Fibroblast of lung (primary cell): Measurements from ENCODE around the gene CDK7. TPM values are rescaled to one million over a fixed set of nuclear protein-coding genes. Genes with fewer than 3 reads are reported as not detected.

Source experiments
- DNase-seq, 2 donors: peaks; one replicate each; pipeline versions ENCODE4 v3.0.0 to v3.0.0-alpha.2; 2010; ENCODE audit warnings: low read depth in 2 of 2
- H2AFZ ChIP-seq: 2 replicates; pipeline ENCODE4 v1.5.1; 2012; ENCODE audit warnings: low read length, control low read depth, inconsistent platforms
- H3K27ac ChIP-seq: 2 replicates; pipeline ENCODE4 v1.5.1; 2011; ENCODE audit warnings: low read length, control low read depth; ENCODE audit not compliant: insufficient read depth
- H3K27me3 ChIP-seq: 2 replicates; pipeline ENCODE4 v1.5.1; 2011; ENCODE audit warnings: mild to moderate bottlenecking, low read length; ENCODE audit not compliant: control insufficient read depth, insufficient read depth
- H3K36me3 ChIP-seq: 2 replicates; pipeline ENCODE4 v1.5.1; 2011; ENCODE audit warnings: low read length; ENCODE audit not compliant: control insufficient read depth, insufficient read depth
- H3K4me1 ChIP-seq: 2 replicates; pipeline ENCODE4 v1.5.1; 2011; ENCODE audit warnings: low read length; ENCODE audit not compliant: control insufficient read depth, insufficient read depth; ENCODE audit errors: extremely low read depth
- H3K4me2 ChIP-seq: 2 replicates; pipeline ENCODE4 v1.5.1; 2011; ENCODE audit warnings: low read length, control low read depth; ENCODE audit not compliant: insufficient read depth; ENCODE audit errors: extremely low read depth
- H3K4me3 ChIP-seq, 4 experiments: fragments of 200-600 bp in 1 of 4; sonication (generic) in 1 of 4; replicated peaks in 1 of 4; 2 replicates each; pipeline ENCODE4 v1.5.1; 2011 to 2016; ENCODE audit warnings: low read length in 4 of 4, low read depth in 3 of 4, mild to moderate bottlenecking in 3 of 4, control low read depth in 2 of 4, inconsistent platforms in 1 of 4, mixed read lengths in 1 of 4; ENCODE audit not compliant: insufficient read depth in 1 of 4; ENCODE audit errors: control extremely low read depth in 1 of 4
- H3K79me2 ChIP-seq: 2 replicates; pipeline ENCODE4 v1.5.1; 2012; ENCODE audit warnings: mild to moderate bottlenecking, low read length, inconsistent platforms; ENCODE audit not compliant: control insufficient read depth, insufficient read depth
- H3K9ac ChIP-seq: 2 replicates; pipeline ENCODE4 v1.5.1; 2011; ENCODE audit warnings: mild to moderate bottlenecking, low read length, control low read depth; ENCODE audit not compliant: insufficient read depth
- H3K9me3 ChIP-seq: 2 replicates; pipeline ENCODE4 v1.5.1; 2012; ENCODE audit warnings: low read depth, low read length; ENCODE audit not compliant: control insufficient read depth, insufficient read depth
- H4K20me1 ChIP-seq: 2 replicates; pipeline ENCODE4 v1.5.1; 2011; ENCODE audit warnings: low read length; ENCODE audit not compliant: control insufficient read depth, insufficient read depth; ENCODE audit errors: extremely low read depth
- EZH2 ChIP-seq: IDR thresholded peaks from 2 replicates; pipeline ENCODE4 v1.5.1; 2012; ENCODE audit warnings: low read length, control low read depth, mild to moderate bottlenecking; ENCODE audit errors: missing control alignments
- polyA plus RNA-seq, 2 donors: library from polyadenylated mRNA; depleted of rRNA in 1 of 2; stranded (reverse) in 1 of 2; unstranded in 1 of 2; fragments of >200 nt; gene quantifications; 2 replicates each; pipeline ENCODE4 v1.2.1, GENCODE V29; 2011 to 2012; ENCODE audit warnings: missing spikeins in 1 of 2
- total RNA-seq: library from RNA; depleted of rRNA; stranded (reverse); fragments of >200 nt; gene quantifications from 2 replicates; pipeline ENCODE4 v1.2.1, GENCODE V29; 2014
- TF ChIP-seq, protein P1 (sequence below), 2 donors: IDR thresholded peaks in 1 of 2; conservative IDR thresholded peaks in 1 of 2; 1 replicate in 1 of 2; 2 replicates in 1 of 2; pipeline ENCODE4 v1.5.1; 2011 to 2012; ENCODE audit warnings: low read length in 2 of 2, control low read depth in 1 of 2, inconsistent platforms in 1 of 2, low read depth in 1 of 2, mild to moderate bottlenecking in 1 of 2

The CDK7 gene
- total and polyA plus RNA-seq, 2 donors (not counting 1 experiment from before 2014, with no cell fraction given), result 74.3 to 95.4 TPM

DNA sequence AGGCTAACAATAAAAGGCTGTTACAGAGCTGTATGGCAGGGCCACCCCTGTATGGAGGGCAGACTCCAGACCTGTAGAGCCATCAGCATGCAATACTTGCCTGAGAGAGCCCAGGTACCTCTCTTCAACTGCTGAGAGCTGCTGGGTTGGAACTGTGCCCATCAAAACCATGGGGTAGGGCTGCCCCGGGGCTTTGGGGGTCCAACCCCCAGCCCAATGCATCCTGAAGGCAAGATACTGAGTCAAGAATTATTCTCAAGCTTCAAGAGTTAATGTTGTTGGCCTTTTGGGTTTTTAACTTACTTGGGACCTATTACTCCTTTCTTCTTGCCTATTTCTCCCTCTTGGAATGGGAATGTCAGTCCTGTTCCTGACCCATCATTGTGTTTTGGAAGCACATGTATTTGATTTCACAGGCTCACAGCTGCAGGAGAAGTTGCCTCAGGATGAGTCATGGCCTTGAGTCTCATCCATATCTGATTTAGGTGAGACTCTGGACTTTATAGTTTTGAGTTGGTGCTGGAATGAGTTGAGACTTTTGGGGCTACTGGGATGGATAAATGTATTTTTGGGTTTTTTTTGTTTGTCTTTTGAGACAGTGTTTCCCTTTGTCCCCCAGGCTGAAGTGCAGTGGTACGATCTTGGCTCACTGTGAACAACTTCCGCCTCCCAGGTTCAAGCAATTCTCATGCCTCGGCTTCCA, 21.0 kb upstream of the CDK7 start:
- Histone ChIP-seq H3K4me2 (no peak overlapping the region), H4K20me1 (no peaks in the 10 kb centered on the region), H3K4me1 (peaks cover 8% of the 10 kb centered on the region), H3K36me3 (no peaks in the 10 kb centered on the region), H3K4me3 (no peak overlapping the region), H2AFZ (no peak overlapping the region), H3K27ac (no peak overlapping the region), H3K9ac (no peak overlapping the region), H3K9me3 (no peaks in the 10 kb centered on the region), H3K27me3 (no peaks in the 10 kb centered on the region), H3K79me2 (peaks cover 6% of the 10 kb centered on the region)
- peak; percentile 34 to 62 for DNase-seq
- no peak for TF ChIP-seq EZH2
- TF ChIP-seq, protein P1, sequence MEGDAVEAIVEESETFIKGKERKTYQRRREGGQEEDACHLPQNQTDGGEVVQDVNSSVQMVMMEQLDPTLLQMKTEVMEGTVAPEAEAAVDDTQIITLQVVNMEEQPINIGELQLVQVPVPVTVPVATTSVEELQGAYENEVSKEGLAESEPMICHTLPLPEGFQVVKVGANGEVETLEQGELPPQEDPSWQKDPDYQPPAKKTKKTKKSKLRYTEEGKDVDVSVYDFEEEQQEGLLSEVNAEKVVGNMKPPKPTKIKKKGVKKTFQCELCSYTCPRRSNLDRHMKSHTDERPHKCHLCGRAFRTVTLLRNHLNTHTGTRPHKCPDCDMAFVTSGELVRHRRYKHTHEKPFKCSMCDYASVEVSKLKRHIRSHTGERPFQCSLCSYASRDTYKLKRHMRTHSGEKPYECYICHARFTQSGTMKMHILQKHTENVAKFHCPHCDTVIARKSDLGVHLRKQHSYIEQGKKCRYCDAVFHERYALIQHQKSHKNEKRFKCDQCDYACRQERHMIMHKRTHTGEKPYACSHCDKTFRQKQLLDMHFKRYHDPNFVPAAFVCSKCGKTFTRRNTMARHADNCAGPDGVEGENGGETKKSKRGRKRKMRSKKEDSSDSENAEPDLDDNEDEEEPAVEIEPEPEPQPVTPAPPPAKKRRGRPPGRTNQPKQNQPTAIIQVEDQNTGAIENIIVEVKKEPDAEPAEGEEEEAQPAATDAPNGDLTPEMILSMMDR (conservative IDR thresholded peaks at IDR 0.05 in 1 of 2, IDR thresholded peaks at IDR 0.05 in 1 of 2; ENCODE audit: low read depth in 1 of 2, low read length in 2 of 2), result no peak

DNA sequence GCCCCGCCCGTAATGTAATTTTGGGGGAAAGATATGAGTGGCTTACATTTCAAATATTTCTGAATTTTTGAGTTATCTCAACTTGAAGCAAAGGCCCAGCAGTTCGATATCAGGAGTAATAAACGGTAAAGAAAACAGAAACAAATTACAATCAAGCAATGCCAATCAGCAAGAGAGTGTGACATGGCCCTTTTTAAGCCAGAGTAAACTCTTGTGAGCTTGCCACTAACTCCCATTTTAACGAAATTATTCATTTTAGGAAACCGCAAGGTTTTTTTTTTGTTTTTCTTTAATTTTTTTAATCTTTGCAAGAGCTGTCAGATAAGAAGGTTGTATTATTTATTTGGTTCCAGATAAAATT, 17.6 kb upstream of the CDK7 start:
- DNase-seq, result no peak
- peak overlapping the region; percentile 77 for H3K4me2 ChIP-seq
- H3K27me3 ChIP-seq, result no peaks in the 10 kb centered on the region
- no peak overlapping the region for H3K27ac ChIP-seq
- TF ChIP-seq, protein P1 (conservative IDR thresholded peaks at IDR 0.05 in 1 of 2, IDR thresholded peaks at IDR 0.05 in 1 of 2; ENCODE audit: low read depth in 1 of 2, low read length in 2 of 2), result no peak
- TF ChIP-seq EZH2, result no peak
- peaks cover 20% of the 10 kb centered on the region for H3K79me2 ChIP-seq
- peak overlapping the region; percentile 81 to 100 (median 90) for H3K4me3 ChIP-seq
- H3K4me1 ChIP-seq, result peaks cover 8% of the 10 kb centered on the region
- H3K9me3 ChIP-seq, result no peaks in the 10 kb centered on the region
- H4K20me1 ChIP-seq, result no peaks in the 10 kb centered on the region
- no peak overlapping the region for H3K9ac ChIP-seq
- no peaks in the 10 kb centered on the region for H3K36me3 ChIP-seq
- no peak overlapping the region for H2AFZ ChIP-seq

DNA sequence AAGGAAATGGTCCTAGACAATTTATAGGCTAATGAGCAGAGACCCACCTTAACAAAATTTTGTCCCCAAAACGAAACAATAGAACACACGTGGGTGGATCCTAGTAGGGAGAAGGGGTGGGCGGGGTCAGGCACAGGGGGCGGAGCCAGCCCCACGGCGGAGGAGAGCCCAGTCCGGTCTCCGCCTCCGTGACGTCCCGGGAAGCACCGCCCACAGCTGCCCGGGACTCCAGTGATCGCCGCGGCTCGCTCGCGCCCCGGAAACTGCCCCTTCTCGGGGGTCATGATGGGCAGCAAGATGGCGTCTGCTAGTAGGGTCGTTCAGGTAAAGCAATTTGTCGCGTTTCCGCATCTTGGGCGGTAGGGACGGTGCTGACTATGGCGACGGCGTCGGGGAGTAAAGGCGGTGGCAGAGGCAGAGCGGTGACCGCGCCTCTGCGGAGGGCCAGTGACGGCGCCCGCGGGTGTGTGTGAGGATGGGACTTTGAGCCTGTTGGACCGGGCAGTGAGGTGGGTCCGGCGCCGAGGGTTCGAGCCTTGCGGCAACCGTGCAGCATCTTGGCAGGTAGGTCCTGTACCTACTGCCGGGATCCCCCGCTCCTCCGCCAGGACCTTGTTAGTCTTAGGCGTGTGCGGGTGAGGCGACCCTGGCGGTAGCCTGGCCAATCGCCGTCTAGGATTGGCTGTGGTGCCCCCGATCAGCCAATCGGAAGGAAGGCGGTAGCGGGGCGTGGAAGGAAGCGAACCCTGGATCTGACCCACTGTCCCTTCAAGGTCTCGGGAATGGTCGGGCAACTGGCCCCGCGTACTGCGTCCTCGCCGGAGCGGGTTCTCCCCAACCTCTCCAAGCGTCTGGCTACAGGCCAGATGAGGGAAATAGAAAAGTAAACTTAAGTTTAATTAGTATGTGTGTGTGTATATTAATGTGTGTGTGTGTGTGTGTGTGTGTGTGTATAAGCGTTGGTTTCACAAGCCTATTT, 16.8 kb upstream of the CDK7 start:
- no peaks in the 10 kb centered on the region for H3K9me3 ChIP-seq
- DNase-seq, result peak; percentile 89 to 91
- H3K4me2 ChIP-seq, result peak overlapping the region; percentile 77
- peaks cover 8% of the 10 kb centered on the region for H3K4me1 ChIP-seq
- no peaks in the 10 kb centered on the region for H3K36me3 ChIP-seq
- peak overlapping the region; percentile 99 for H2AFZ ChIP-seq
- H3K9ac ChIP-seq, result peak overlapping the region; percentile 83
- H3K27me3 ChIP-seq, result no peaks in the 10 kb centered on the region
- peak overlapping the region; percentile 85 for H3K27ac ChIP-seq
- H4K20me1 ChIP-seq, result no peaks in the 10 kb centered on the region
- TF ChIP-seq EZH2, result no peak
- TF ChIP-seq, protein P1 (conservative IDR thresholded peaks at IDR 0.05 in 1 of 2, IDR thresholded peaks at IDR 0.05 in 1 of 2; ENCODE audit: low read depth in 1 of 2, low read length in 2 of 2), result peak; percentile 5 to 20
- H3K4me3 ChIP-seq, result peak overlapping the region; percentile 81 to 100 (median 90)
- peaks cover 22% of the 10 kb centered on the region for H3K79me2 ChIP-seq
